Spleen (tissue), 11 donors: ENCODE data around the gene LSAMP. TPM values are rescaled to one million over a fixed set of nuclear protein-coding genes. Genes with fewer than 3 reads are reported as not detected.

Source experiments
- DNase-seq: peaks from one replicate; pipeline ENCODE4 v3.0.0-alpha.2; 2020
- H3K27ac ChIP-seq, 8 donors: fragments of 200-600 bp; sonication (generic) in 7 of 8; 1 replicate in 4 of 8; 2 replicates in 4 of 8; pipeline versions ENCODE4 v1.5.0 to v1.8.0; 2016 to 2021; ENCODE audit warnings: inconsistent platforms in 4 of 8, mild to moderate bottlenecking in 4 of 8, moderate library complexity in 1 of 8
- H3K27me3 ChIP-seq, 7 donors: fragments of 200-600 bp; sonication (generic) in 6 of 7; replicated peaks in 1 of 7; 1 replicate in 4 of 7; 2 replicates in 3 of 7; pipeline versions ENCODE4 v1.5.0 to v1.8.0; 2016 to 2021; ENCODE audit warnings: inconsistent platforms in 3 of 7, mild to moderate bottlenecking in 1 of 7
- H3K36me3 ChIP-seq, 6 donors: fragments of 200-600 bp; sonication (generic) in 5 of 6; 1 replicate in 4 of 6; 2 replicates in 2 of 6; pipeline versions ENCODE4 v1.5.0 to v1.8.0; 2016 to 2021; ENCODE audit warnings: inconsistent platforms in 2 of 6
- H3K4me1 ChIP-seq, 6 donors: fragments of 200-600 bp; sonication (generic) in 5 of 6; 1 replicate in 3 of 6; 2 replicates in 3 of 6; pipeline versions ENCODE4 v1.5.0 to v1.8.0; 2016 to 2021; ENCODE audit warnings: inconsistent platforms in 3 of 6
- H3K4me3 ChIP-seq, 8 donors: fragments of 200-600 bp; sonication (generic) in 7 of 8; 1 replicate in 4 of 8; 2 replicates in 4 of 8; pipeline versions ENCODE4 v1.5.0 to v1.8.0; 2016 to 2021; ENCODE audit warnings: inconsistent platforms in 4 of 8, mild to moderate bottlenecking in 4 of 8, moderate library complexity in 2 of 8
- H3K9me3 ChIP-seq, 8 donors: fragments of 200-600 bp; sonication (generic) in 7 of 8; 1 replicate in 4 of 8; 2 replicates in 4 of 8; pipeline versions ENCODE4 v1.5.0 to v1.8.0; 2016 to 2021; ENCODE audit warnings: inconsistent platforms in 4 of 8
- POLR2A ChIP-seq, 3 donors: fragments of 450-650 bp; IDR thresholded peaks; one replicate each; pipeline ENCODE4 v1.5.1; 2017; ENCODE audit warnings: antibody characterized with exemption in 3 of 3, mild to moderate bottlenecking in 1 of 3
- POLR2AphosphoS5 ChIP-seq, 3 donors: sonication (generic); formaldehyde crosslinking; IDR thresholded peaks; one replicate each; pipeline ENCODE4 v1.5.1; 2017; ENCODE audit warnings: antibody characterized with exemption in 3 of 3
- WGBS, 5 donors: extraction: QIAGEN DNeasy Blood & Tissue Kit in 3 of 5; methylation state at CpG; one replicate each; pipeline versions ENCODE4 v1.1.5 to v1.1.7; 2013 to 2018; 5-methylcytosine and 5-hydroxymethylcytosine counted together
- intact Hi-C: fragments of 100-400 bp; cut with DNase I; formaldehyde crosslinking; loops from one replicate; pipeline ENCODE4 v1.15.0; 2023; ENCODE audit warnings: low total_unique reads
- polyA plus RNA-seq, 3 donors: library from polyadenylated mRNA; stranded (reverse); fragments of 200-250 nt; gene quantifications; one replicate each; pipeline ENCODE4 v1.2.1, GENCODE V29; 2013
- total RNA-seq, 7 donors: library from RNA; depleted of rRNA in 3 of 7; stranded (reverse); fragments of >200 nt in 3 of 7; fragmentation: NEBNext Ultra II Directional in 4 of 7; extraction: Animal tissue kit (Norgen Biotek cat#: 25700) in 4 of 7; gene quantifications; one replicate each; pipeline versions ENCODE4 v1.1.0 to v1.2.1, GENCODE V29; 2016 to 2021
- TF ChIP-seq, protein P1 (sequence below), 11 experiments: fragments of 200-600 bp in 7 of 11; fragments of 450-650 bp in 4 of 11; sonication (generic) in 4 of 11; IDR thresholded peaks in 8 of 11; conservative IDR thresholded peaks in 3 of 11; 1 replicate in 7 of 11; 2 replicates in 4 of 11; pipeline versions ENCODE4 v1.4.0 to v1.8.0; 2016 to 2021; ENCODE audit warnings: antibody characterized with exemption in 11 of 11, inconsistent platforms in 4 of 11, mild to moderate bottlenecking in 1 of 11
- donor health status: healthy with polysubstance abuse.
- donor health status: DM: no; HTN: no; CAD: no; lungs with moderate emphysema.
- donor health status: DM: no; HTN: no; CAD: no.
- donor health status: Bipolar disorder and iron deficiency.
- donor health status: healthy.
- donor health status: DM: no; HTN: no; CAD: no.
- donor health status: DM: yes; HTN: yes; CAD: no.

The LSAMP gene
- total and polyA plus RNA-seq, 10 donors, result 0.45 to 6.8 (median 1.3) TPM

GRCh38 chr3:115779011-115779410 is 666.3 kb downstream of the LSAMP start:
- DNase-seq, result no peak
- Histone ChIP-seq H3K4me3 (no peak overlapping the region), H3K27ac (no peak overlapping the region), H3K27me3 (peaks cover 0 to 7% (median 0%) of the 10 kb centered on the region in 7 donors), H3K36me3 (no peaks in the 10 kb centered on the region), H3K4me1 (peaks cover 0 to 9% (median 6%) of the 10 kb centered on the region in 6 donors), H3K9me3 (no peaks in the 10 kb centered on the region)
- WGBS, 5 donors, result 90 to 95% (median 92%) methylated on average over 2 of the region's 2 CpGs
- intact Hi-C loops, result no loop called here
- TF ChIP-seq, protein P1, sequence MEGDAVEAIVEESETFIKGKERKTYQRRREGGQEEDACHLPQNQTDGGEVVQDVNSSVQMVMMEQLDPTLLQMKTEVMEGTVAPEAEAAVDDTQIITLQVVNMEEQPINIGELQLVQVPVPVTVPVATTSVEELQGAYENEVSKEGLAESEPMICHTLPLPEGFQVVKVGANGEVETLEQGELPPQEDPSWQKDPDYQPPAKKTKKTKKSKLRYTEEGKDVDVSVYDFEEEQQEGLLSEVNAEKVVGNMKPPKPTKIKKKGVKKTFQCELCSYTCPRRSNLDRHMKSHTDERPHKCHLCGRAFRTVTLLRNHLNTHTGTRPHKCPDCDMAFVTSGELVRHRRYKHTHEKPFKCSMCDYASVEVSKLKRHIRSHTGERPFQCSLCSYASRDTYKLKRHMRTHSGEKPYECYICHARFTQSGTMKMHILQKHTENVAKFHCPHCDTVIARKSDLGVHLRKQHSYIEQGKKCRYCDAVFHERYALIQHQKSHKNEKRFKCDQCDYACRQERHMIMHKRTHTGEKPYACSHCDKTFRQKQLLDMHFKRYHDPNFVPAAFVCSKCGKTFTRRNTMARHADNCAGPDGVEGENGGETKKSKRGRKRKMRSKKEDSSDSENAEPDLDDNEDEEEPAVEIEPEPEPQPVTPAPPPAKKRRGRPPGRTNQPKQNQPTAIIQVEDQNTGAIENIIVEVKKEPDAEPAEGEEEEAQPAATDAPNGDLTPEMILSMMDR (IDR thresholded peaks at IDR 0.05 in 8 of 11, conservative IDR thresholded peaks at IDR 0.05 in 3 of 11), result no peak
- TF ChIP-seq POLR2A (IDR thresholded peaks at IDR 0.05) (no peak), POLR2AphosphoS5 (IDR thresholded peaks at IDR 0.05) (no peak)

DNA sequence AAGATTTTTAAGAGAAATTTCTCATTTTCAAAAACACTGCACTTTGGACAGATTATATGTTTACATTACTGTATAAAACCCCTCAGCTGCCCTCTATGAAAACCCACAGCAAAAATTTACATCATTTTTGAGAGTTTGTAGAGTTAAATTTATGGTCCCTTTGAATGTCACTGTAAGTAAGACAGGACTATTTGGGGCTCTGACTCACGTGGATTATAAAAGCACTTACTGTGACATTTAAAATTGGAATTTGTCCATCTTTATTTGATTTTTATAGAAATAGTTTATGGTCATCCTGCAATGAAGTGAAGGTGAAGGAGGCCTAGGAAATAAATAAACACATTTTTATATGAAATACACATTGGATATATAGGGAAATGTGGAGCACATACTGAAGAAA is 672.3 kb downstream of the LSAMP start:
- H3K27ac ChIP-seq, result no peak overlapping the region
- H3K36me3 ChIP-seq, result no peaks in the 10 kb centered on the region
- intact Hi-C loops, result no loop called here
- H3K4me1 ChIP-seq, result no peaks in the 10 kb centered on the region
- TF ChIP-seq POLR2AphosphoS5 (IDR thresholded peaks at IDR 0.05) (no peak), POLR2A (IDR thresholded peaks at IDR 0.05) (no peak)
- TF ChIP-seq, protein P1 (IDR thresholded peaks at IDR 0.05 in 8 of 11, conservative IDR thresholded peaks at IDR 0.05 in 3 of 11), result no peak
- no peaks in the 10 kb centered on the region for H3K27me3 ChIP-seq
- H3K9me3 ChIP-seq, result no peaks in the 10 kb centered on the region
- DNase-seq, result no peak
- H3K4me3 ChIP-seq, result no peak overlapping the region
- 57 to 86% (median 78%) methylated on average over 1 of the region's 1 CpG for WGBS, 5 donors

DNA sequence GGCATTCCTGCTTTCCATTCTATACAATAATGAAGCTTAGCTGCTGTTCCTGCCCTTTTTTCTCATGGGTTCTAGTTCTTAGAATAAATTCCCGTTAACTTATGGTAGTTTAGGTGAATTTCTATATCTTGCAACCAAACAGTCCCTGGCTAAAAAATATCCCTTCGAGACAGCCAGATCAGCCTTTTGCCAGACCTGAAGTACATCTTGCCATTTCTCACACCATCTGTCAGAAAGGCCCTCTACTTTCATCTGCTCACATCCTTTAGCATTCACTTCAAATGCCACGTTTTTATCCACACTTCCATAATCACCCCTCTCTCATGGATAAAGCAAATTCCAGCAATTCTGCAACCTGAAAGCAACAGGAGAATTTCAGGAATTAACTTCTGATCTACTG is 676.6 kb downstream of the LSAMP start:
- no peak for DNase-seq
- H3K27me3 ChIP-seq, result no peaks in the 10 kb centered on the region
- no peaks in the 10 kb centered on the region for H3K9me3 ChIP-seq
- no peaks in the 10 kb centered on the region for H3K4me1 ChIP-seq
- no peak overlapping the region for H3K27ac ChIP-seq
- 74 to 80% (median 77%) methylated on average over 3 of the region's 3 CpGs for WGBS, 5 donors
- intact Hi-C loops, result no loop called here
- no peaks in the 10 kb centered on the region for H3K36me3 ChIP-seq
- H3K4me3 ChIP-seq, result no peak overlapping the region
- TF ChIP-seq, protein P1 (IDR thresholded peaks at IDR 0.05 in 8 of 11, conservative IDR thresholded peaks at IDR 0.05 in 3 of 11), result no peak
- TF ChIP-seq POLR2AphosphoS5 (IDR thresholded peaks at IDR 0.05), result no peak

GRCh38 chr3:115766587-115767482 is 678.5 kb downstream of the LSAMP start:
- Histone ChIP-seq H3K9me3 (no peaks in the 10 kb centered on the region), H3K27me3 (no peaks in the 10 kb centered on the region), H3K27ac (no peak overlapping the region), H3K4me3 (no peak overlapping the region), H3K36me3 (no peaks in the 10 kb centered on the region), H3K4me1 (no peaks in the 10 kb centered on the region)
- intact Hi-C loops, result no loop called here
- no peak for TF ChIP-seq POLR2A (IDR thresholded peaks at IDR 0.05)
- no peak for TF ChIP-seq POLR2AphosphoS5 (IDR thresholded peaks at IDR 0.05)
- TF ChIP-seq, protein P1 (IDR thresholded peaks at IDR 0.05 in 8 of 11, conservative IDR thresholded peaks at IDR 0.05 in 3 of 11), result no peak
- DNase-seq, result no peak
- 74 to 82% (median 75%) methylated on average over 6 of the region's 6 CpGs for WGBS, 5 donors
